Measurements from ENCODE around the gene MAIP1. TPM values are rescaled to one million over a fixed set of nuclear protein-coding genes. Genes with fewer than 3 reads are reported as not detected.

Gene MAIP1
- total RNA-seq, 4 donors from 2014 or later, result 18.9 to 28.6 (median 25.9) TPM

DNA sequence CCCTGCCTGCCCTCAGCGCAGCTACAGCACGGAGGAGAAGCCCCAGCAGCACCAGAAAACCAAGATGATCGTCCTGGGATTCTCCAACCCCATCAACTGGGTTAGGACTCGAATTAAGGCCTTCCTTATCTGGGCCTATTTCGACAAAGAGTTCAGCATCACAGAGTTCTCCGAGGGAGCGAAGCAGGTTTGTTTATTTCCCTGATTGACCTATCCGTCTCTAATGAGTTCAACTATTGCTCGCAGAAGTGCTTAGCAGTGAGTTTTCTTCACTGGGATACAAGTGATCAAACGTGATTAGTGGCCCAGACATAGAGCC lies 639 bp downstream of the MAIP1 start:
- no peak for DNase-seq
- H3K27ac ChIP-seq, result peak overlapping the region in 2 of 3 donors; percentile 91 to 95
- H3K9me3 ChIP-seq, result no peaks in the 10 kb centered on the region
- 0% methylated on average over 10 of the region's 10 CpGs for WGBS, 2 donors
- peak overlapping the region; percentile 87 to 98 (median 91) for H3K4me3 ChIP-seq (replicated peaks in 1 of 3)
- H3K4me1 ChIP-seq, result peaks cover 26 to 27% of the 10 kb centered on the region in 2 donors
- H3K27me3 ChIP-seq, result no peaks in the 10 kb centered on the region
- peaks cover 11 to 17% of the 10 kb centered on the region in 2 donors for H3K36me3 ChIP-seq
- intact Hi-C loops (cut with DNase I), result no loop called here
- no peak for TF ChIP-seq POLR2A (IDR thresholded peaks at IDR 0.05)
- TF ChIP-seq, protein P1, sequence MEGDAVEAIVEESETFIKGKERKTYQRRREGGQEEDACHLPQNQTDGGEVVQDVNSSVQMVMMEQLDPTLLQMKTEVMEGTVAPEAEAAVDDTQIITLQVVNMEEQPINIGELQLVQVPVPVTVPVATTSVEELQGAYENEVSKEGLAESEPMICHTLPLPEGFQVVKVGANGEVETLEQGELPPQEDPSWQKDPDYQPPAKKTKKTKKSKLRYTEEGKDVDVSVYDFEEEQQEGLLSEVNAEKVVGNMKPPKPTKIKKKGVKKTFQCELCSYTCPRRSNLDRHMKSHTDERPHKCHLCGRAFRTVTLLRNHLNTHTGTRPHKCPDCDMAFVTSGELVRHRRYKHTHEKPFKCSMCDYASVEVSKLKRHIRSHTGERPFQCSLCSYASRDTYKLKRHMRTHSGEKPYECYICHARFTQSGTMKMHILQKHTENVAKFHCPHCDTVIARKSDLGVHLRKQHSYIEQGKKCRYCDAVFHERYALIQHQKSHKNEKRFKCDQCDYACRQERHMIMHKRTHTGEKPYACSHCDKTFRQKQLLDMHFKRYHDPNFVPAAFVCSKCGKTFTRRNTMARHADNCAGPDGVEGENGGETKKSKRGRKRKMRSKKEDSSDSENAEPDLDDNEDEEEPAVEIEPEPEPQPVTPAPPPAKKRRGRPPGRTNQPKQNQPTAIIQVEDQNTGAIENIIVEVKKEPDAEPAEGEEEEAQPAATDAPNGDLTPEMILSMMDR (IDR thresholded peaks at IDR 0.05), result no peak

- H3K4me3 ChIP-seq (replicated peaks in 1 of 3), result no peak overlapping the region
- DNase-seq, result no peak
- 96 to 97% methylated on average over 4 of the region's 4 CpGs for WGBS, 2 donors
- H3K36me3 ChIP-seq, result peaks cover 28 to 33% of the 10 kb centered on the region in 2 donors
- no peaks in the 10 kb centered on the region for H3K9me3 ChIP-seq
- H3K27ac ChIP-seq, result no peak overlapping the region
- no peak for TF ChIP-seq POLR2A (IDR thresholded peaks at IDR 0.05)
- TF ChIP-seq, protein P1 (IDR thresholded peaks at IDR 0.05), result no peak
- intact Hi-C loops (cut with DNase I), result no loop called here
- peaks cover 26 to 27% of the 10 kb centered on the region in 2 donors for H3K4me1 ChIP-seq
- H3K27me3 ChIP-seq, result no peaks in the 10 kb centered on the region
Observed at GRCh38 chr2:199958014-199958413, 2.6 kb downstream of the MAIP1 start.

- TF ChIP-seq, protein P1 (IDR thresholded peaks at IDR 0.05), result no peak
- TF ChIP-seq POLR2A (IDR thresholded peaks at IDR 0.05), result no peak
- no peak overlapping the region for H3K27ac ChIP-seq
- 89 to 93% methylated on average over 2 of the region's 2 CpGs for WGBS, 2 donors
- H3K4me1 ChIP-seq, result peaks cover 2 to 5% of the 10 kb centered on the region in 2 donors
- H3K36me3 ChIP-seq, result peaks cover 44 to 58% of the 10 kb centered on the region in 2 donors
- no peaks in the 10 kb centered on the region for H3K9me3 ChIP-seq
- no peak for DNase-seq
- no peak overlapping the region for H3K4me3 ChIP-seq (replicated peaks in 1 of 3)
- intact Hi-C loops (cut with DNase I), result no loop called here
- no peaks in the 10 kb centered on the region for H3K27me3 ChIP-seq
Observed at GRCh38 chr2:199962203-199962602, 6.8 kb downstream of the MAIP1 start.

DNA sequence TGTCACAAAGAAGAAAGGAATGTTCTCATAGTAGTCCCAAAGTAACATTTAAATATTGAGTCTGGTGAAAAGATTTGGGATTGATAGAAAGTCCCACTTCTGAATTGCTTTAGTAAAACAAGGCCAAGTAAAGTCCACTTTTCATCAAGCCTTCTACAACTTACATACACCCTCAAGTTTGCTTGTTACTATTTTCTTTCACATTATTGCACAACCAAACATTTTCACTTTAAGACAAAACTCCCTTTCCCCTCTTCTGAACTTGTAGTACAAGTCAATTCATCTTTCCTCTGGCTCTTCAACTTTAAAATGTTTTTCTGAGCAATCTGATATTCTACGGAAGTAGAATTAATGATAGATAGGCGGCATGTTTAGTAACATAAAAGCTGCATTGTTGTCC lies 11.0 kb downstream of the MAIP1 start:
- peaks cover 29 to 37% of the 10 kb centered on the region in 2 donors for H3K36me3 ChIP-seq
- TF ChIP-seq POLR2A (IDR thresholded peaks at IDR 0.05), result no peak
- TF ChIP-seq, protein P1 (IDR thresholded peaks at IDR 0.05), result no peak
- no peaks in the 10 kb centered on the region for H3K4me1 ChIP-seq
- no peaks in the 10 kb centered on the region for H3K27me3 ChIP-seq
- no peak overlapping the region for H3K4me3 ChIP-seq (replicated peaks in 1 of 3)
- no peak for DNase-seq
- no peak overlapping the region for H3K27ac ChIP-seq
- intact Hi-C loops (cut with DNase I), result no loop called here
- 86 to 87% methylated on average over 2 of the region's 2 CpGs for WGBS, 2 donors
- no peaks in the 10 kb centered on the region for H3K9me3 ChIP-seq

DNA sequence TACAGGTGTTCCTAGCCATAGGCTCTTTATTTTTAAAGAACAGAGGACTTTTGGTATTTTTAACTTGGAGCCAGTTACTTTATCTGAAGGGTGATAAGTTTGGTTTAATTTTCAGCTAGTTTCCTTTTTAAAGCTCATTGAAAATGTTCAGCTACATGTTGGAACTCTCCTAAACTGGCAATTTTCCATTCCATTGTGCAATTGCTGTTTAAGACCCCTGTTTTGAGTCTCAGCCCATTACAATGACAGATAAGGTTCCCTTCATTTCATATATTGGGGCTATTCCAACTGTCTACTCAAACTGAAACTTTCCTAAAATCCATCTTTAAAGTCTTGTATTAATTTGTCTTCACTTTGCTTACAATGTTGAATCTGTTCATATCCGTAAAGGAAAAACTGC lies 11.6 kb downstream of the MAIP1 start:
- Histone ChIP-seq H3K4me1 (no peaks in the 10 kb centered on the region), H3K9me3 (no peaks in the 10 kb centered on the region), H3K27me3 (no peaks in the 10 kb centered on the region), H3K27ac (no peak overlapping the region), H3K36me3 (peaks cover 23 to 32% of the 10 kb centered on the region in 2 donors), H3K4me3 (replicated peaks in 1 of 3) (no peak overlapping the region)
- intact Hi-C loops (cut with DNase I), result no loop called here
- TF ChIP-seq POLR2A (IDR thresholded peaks at IDR 0.05), result no peak
- TF ChIP-seq, protein P1 (IDR thresholded peaks at IDR 0.05), result no peak
- no peak for DNase-seq
- WGBS, 2 donors, result 92 to 97% methylated on average over 1 of the region's 1 CpG

All from thyroid gland (tissue), 4 donors.